Inflammatory macrophage (primary cell): ENCODE data around the gene RNF175.

ENCODE experiments used
- DNase-seq, 2 donors: peaks; one replicate each; pipeline ENCODE4 v3.0.0-alpha.2; 2020 to 2022

The RNF175 gene

GRCh38 chr4:153741541-153741940, 18.3 kb downstream of the RNF175 start:
- DNase-seq: peak; percentile 42 to 91

- no peak for DNase-seq
Measured at GRCh38 chr4:153735906-153736461, 23.8 kb downstream of the RNF175 start.

- no peak for DNase-seq
Measured at GRCh38 chr4:153733751-153734448, 25.9 kb downstream of the RNF175 start.

GRCh38 chr4:153731239-153731638, 28.6 kb downstream of the RNF175 start:
- no peak for DNase-seq

- no peak for DNase-seq
Measured at GRCh38 chr4:153729895-153730294, 29.9 kb downstream of the RNF175 start.

GRCh38 chr4:153728660-153729059, 31.2 kb downstream of the RNF175 start:
- DNase-seq: peak in 1 of 2 donors; percentile 17

- DNase-seq: no peak
Measured at GRCh38 chr4:153728151-153728550, 31.7 kb downstream of the RNF175 start.

- no peak for DNase-seq
Measured at GRCh38 chr4:153725831-153726154, 34.0 kb downstream of the RNF175 start.

GRCh38 chr4:153725136-153725830, 34.5 kb downstream of the RNF175 start:
- DNase-seq: no peak

- DNase-seq: no peak
Measured at GRCh38 chr4:153724606-153725005, 35.2 kb downstream of the RNF175 start.

- DNase-seq: no peak
Measured at GRCh38 chr4:153722036-153722435, 37.8 kb downstream of the RNF175 start.

GRCh38 chr4:153713866-153714646, 45.8 kb downstream of the RNF175 start:
- DNase-seq: no peak

GRCh38 chr4:153710681-153711080, 49.1 kb downstream of the RNF175 start:
- no peak for DNase-seq

- DNase-seq: peak in 1 of 2 donors; percentile 12
Measured at GRCh38 chr4:153706519-153706918, 53.3 kb downstream of the RNF175 start.

GRCh38 chr4:153705743-153706468, 53.9 kb downstream of the RNF175 start:
- DNase-seq: peak; percentile 37 to 67

- DNase-seq: no peak
Measured at GRCh38 chr4:153704522-153704921, 55.3 kb downstream of the RNF175 start.

GRCh38 chr4:153684971-153685371, 74.9 kb downstream of the RNF175 start:
- DNase-seq: no peak

- peak; percentile 69 to 78 for DNase-seq
Measured at GRCh38 chr4:153684182-153684970, 75.4 kb downstream of the RNF175 start, which contains the start of gene TLR2. TSS of gene TLR2 (plus strand) at chr4:153684280. CDS start at chr4:153702908, 18,628 bp downstream.

- no peak for DNase-seq
Measured at GRCh38 chr4:153683763-153684181, 76.1 kb downstream of the RNF175 start.

- peak; percentile 19 to 36 for DNase-seq
Measured at GRCh38 chr4:153679486-153679885, 80.3 kb downstream of the RNF175 start.

GRCh38 chr4:153676984-153677383, 82.8 kb downstream of the RNF175 start:
- peak; percentile 57 to 62 for DNase-seq

GRCh38 chr4:153676486-153676885, 83.3 kb downstream of the RNF175 start:
- DNase-seq: no peak
